ENCODE measurements around the gene SMURF2. TPM values are rescaled to one million over a fixed set of nuclear protein-coding genes. Genes with fewer than 3 reads are reported as not detected.

The SMURF2 gene
- total RNA-seq, 1 experiment from 2014 or later, result 35.3 TPM

DNA sequence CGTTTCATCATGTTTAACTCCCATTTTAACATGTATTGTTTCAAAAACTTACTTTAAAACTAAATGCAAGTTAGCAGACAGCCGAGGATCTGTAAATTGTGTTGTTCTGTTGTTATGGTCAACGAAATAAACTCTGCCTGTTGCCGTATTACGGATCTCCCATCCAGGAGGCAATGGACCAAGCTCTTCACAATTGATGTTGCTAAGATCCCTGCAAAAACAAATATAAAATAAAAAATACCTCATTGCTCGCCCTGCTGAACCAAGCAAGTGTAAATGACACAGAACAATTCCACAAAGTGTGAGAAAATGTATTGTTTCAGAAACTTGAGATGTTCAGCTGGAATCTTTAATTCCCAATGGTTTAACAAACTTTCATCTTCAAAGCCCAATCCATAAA lies 90.4 kb downstream of the SMURF2 start:
- no peak overlapping the region for H2BK20ac ChIP-seq (ENCODE audit: low read depth, low read length, poor library complexity, severe bottlenecking)
- no peak overlapping the region for H3K23ac ChIP-seq (ENCODE audit: insufficient read length, low read depth, low read length)
- no peaks in the 10 kb centered on the region for H3K4me1 ChIP-seq (ENCODE audit: insufficient read depth, low read length)
- no peaks in the 10 kb centered on the region for H3K23me2 ChIP-seq (ENCODE audit: insufficient read length, low read depth, low read length, poor library complexity, severe bottlenecking)
- H3K27ac ChIP-seq (ENCODE audit: insufficient read length, low read depth, low read length), result no peak overlapping the region
- no peak overlapping the region for H2AFZ ChIP-seq (ENCODE audit: low read length)
- H3K4me1 Mint-ChIP-seq, result no peaks in the 10 kb centered on the region
- H2BK15ac ChIP-seq (ENCODE audit: low read depth, low read length), result no peak overlapping the region
- no peak overlapping the region for H3K18ac ChIP-seq (ENCODE audit: insufficient read length, low read depth, low read length)
- no CpG with 5 or more reads among the region's 6 CpGs for WGBS (ENCODE audit: extremely low coverage, insufficient read length, low lambda C conversion rate)
- no peak overlapping the region for H3K27ac Mint-ChIP-seq
- no peak for TF ChIP-seq CTCF (conservative IDR thresholded peaks at IDR 0.05)
- no peak overlapping the region for H2BK12ac ChIP-seq (ENCODE audit: insufficient read length, low read depth, low read length)
- H3T11ph ChIP-seq (ENCODE audit: low read length), result no peak overlapping the region
- no peaks in the 10 kb centered on the region for H3K79me2 ChIP-seq (ENCODE audit: insufficient read depth, low read length)
- no peak overlapping the region for H3K4me3 Mint-ChIP-seq
- H4K5ac ChIP-seq (ENCODE audit: insufficient read length, low read depth, low read length), result no peak overlapping the region
- no peak overlapping the region for H2BK120ac ChIP-seq (ENCODE audit: low read depth, low read length, poor library complexity, severe bottlenecking)
- H3K9me3 ChIP-seq (ENCODE audit: control insufficient read depth, low read depth, low read length), result no peaks in the 10 kb centered on the region
- DNase-seq, result no peak
- no peaks in the 10 kb centered on the region for H3K27me3 Mint-ChIP-seq (ENCODE audit: low read depth)
- H2AK5ac ChIP-seq (ENCODE audit: insufficient read length, low read length), result no peak overlapping the region
- no peak overlapping the region for H3K9ac ChIP-seq (ENCODE audit: extremely low read depth, insufficient read length, low read length)
- no peak overlapping the region for H3K4ac ChIP-seq (ENCODE audit: low read depth, low read length)
- H3K56ac ChIP-seq (ENCODE audit: insufficient read length, low read depth, low read length), result no peak overlapping the region
- no peak overlapping the region for H4K8ac ChIP-seq (replicated peaks; ENCODE audit: insufficient read length, low read depth, low read length)
- no peak overlapping the region for H3K4me2 ChIP-seq (ENCODE audit: insufficient read depth, insufficient read length, low read length)
- no peaks in the 10 kb centered on the region for H3K79me1 ChIP-seq (ENCODE audit: insufficient read depth, low read depth, low read length, poor library complexity, severe bottlenecking)
- H3K27me3 ChIP-seq (ENCODE audit: insufficient read depth, low read length), result no peaks in the 10 kb centered on the region
- H2BK5ac ChIP-seq (ENCODE audit: insufficient read length, low read length), result no peak overlapping the region
- H4K91ac ChIP-seq (ENCODE audit: insufficient read length, low read depth, low read length), result no peak overlapping the region
- no peaks in the 10 kb centered on the region for H4K20me1 ChIP-seq (ENCODE audit: control insufficient read depth, insufficient read depth, insufficient read length)
- peaks cover 2 to 35% (median 21%) of the 10 kb centered on the region in 3 experiments; a peak in 5 of 7 replicates for H3K36me3 Mint-ChIP-seq (ENCODE audit: insufficient read depth in 1 of 3, low read depth in 3 of 3)
- no peak overlapping the region for H3K14ac ChIP-seq (ENCODE audit: insufficient read depth, low read length)
- H3K9me3 Mint-ChIP-seq, result no peaks in the 10 kb centered on the region
